SK-N-MC (cell line): ENCODE data around the gene FSIP1.

Source experiments
- EZH2 ChIP-seq: fragments of 200-600 bp; sonication (generic); IDR thresholded peaks from one replicate; pipeline ENCODE4 v1.6.1; 2017; ENCODE audit warnings: antibody characterized with exemption
- FOXP2 ChIP-seq: optimal IDR thresholded peaks from 2 replicates; pipeline ENCODE3; 2011; ENCODE audit warnings: mild to moderate bottlenecking, moderate library complexity; ENCODE audit not compliant: insufficient read depth; ENCODE audit errors: extremely low read length, control extremely low read depth
- POLR2AphosphoS5 ChIP-seq: IDR thresholded peaks from 2 replicates; pipeline ENCODE4 v1.6.1; 2012; ENCODE audit warnings: mild to moderate bottlenecking, low read depth, low read length, borderline replicate concordance

- TF ChIP-seq FOXP2 (no peak), POLR2AphosphoS5 (no peak), EZH2 (no peak)
Measured at GRCh38 chr15:39629371-39629770, 153.3 kb downstream of the FSIP1 start.
